GM12891 (cell line): ENCODE data around the gene BCO1.

ENCODE experiments used
- POLR2A ChIP-seq: IDR thresholded peaks from 2 replicates; pipeline ENCODE4 v1.6.1; 2011; ENCODE audit warnings: low read depth, low read length, control low read depth
- POLR2AphosphoS5 ChIP-seq: IDR thresholded peaks from 2 replicates; pipeline ENCODE4 v1.6.1; 2011; ENCODE audit warnings: low read depth, low read length, control low read depth
- POU2F2 ChIP-seq: IDR thresholded peaks from 2 replicates; pipeline ENCODE4 v1.6.1; 2011; ENCODE audit warnings: low read depth, mild to moderate bottlenecking, control low read depth, low read length, moderate library complexity
- SPI1 ChIP-seq: IDR thresholded peaks from 2 replicates; pipeline ENCODE4 v1.6.1; 2011; ENCODE audit warnings: low read depth, low read length, control low read depth
- TAF1 ChIP-seq: IDR thresholded peaks from 2 replicates; pipeline ENCODE4 v1.6.1; 2011; ENCODE audit warnings: low read depth, low read length, control low read depth

- TF ChIP-seq POU2F2 (no peak), POLR2AphosphoS5 (no peak), POLR2A (no peak), SPI1 (no peak), TAF1 (no peak)
These were observed 27.7 kb upstream of the BCO1 start for GRCh38 chr16:81210807-81211206.
